ENCODE measurements around the gene CNTLN.
"Not testable (repeated sequence)": the region's sequence is repeated elsewhere in the genome, so short reads cannot be mapped to it uniquely, and the experiment has no call there.

Gene CNTLN

GRCh38 chr9:17401858-17402257, 267.0 kb downstream of the CNTLN start:
- no peak for DNase-seq (ENCODE audit: low read depth in 2 of 2)

GRCh38 chr9:17402309-17402708, 267.5 kb downstream of the CNTLN start:
- no peak for DNase-seq (ENCODE audit: low read depth in 2 of 2)

GRCh38 chr9:17403539-17403938, 268.7 kb downstream of the CNTLN start:
- DNase-seq (ENCODE audit: low read depth in 2 of 2) = no peak

DNA sequence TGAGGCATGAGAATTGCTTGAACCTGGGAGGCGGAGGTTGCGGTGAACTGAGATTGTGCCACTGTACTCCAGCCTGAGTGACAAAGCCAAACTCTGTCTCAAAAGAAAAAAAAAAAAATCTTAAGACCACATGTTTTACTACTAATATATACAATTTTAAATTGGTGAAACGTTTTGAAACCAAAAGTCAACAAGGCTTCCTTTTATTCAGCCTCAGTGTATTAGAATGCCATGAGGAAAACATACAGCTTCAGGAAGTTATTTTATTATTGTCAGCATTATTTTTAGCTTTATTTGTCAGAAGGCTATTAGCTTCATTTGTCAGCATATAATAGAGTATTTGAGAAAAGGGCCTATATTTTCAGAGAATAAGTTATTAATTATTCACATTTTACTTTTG, 280.1 kb downstream of the CNTLN start:
- DNase-seq (ENCODE audit: low read depth in 2 of 2) = no peak

DNA sequence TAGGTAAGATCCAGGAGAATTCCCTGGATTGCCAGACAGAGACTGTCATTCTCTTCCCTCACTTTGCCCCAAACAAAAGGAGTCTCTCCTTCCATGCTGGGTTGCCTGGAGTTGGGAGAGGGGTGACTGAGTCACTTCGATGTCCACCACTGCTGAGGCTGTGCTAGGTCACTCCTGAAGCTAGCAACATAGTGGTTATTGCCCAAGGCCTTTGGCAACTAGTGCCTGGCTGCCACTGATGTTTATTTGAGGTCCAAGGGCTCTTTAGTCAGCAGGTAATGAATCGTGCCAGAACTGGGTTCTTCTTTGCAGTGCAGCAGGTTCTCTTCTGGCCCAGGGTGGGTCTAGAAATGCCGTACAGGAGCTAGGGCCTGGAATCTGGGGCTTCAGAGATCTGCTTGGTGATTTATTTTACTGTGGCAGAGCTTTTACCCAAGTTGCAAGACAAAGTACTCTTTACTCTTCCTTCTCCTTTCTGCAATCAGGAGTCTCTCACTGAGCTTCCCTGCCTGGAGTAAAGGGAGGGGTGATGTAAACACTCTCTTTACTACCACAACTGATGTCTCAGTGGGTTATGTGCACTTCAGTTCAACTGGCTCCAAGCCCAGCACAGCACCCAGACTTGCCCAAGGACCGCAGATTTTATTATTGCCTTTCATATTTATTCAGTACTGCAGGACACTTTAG, 288.3 kb downstream of the CNTLN start:
- no peak for DNase-seq (ENCODE audit: low read depth in 2 of 2)

GRCh38 chr9:17423681-17424011, 288.8 kb downstream of the CNTLN start:
- no peak for DNase-seq (ENCODE audit: low read depth in 2 of 2)

DNA sequence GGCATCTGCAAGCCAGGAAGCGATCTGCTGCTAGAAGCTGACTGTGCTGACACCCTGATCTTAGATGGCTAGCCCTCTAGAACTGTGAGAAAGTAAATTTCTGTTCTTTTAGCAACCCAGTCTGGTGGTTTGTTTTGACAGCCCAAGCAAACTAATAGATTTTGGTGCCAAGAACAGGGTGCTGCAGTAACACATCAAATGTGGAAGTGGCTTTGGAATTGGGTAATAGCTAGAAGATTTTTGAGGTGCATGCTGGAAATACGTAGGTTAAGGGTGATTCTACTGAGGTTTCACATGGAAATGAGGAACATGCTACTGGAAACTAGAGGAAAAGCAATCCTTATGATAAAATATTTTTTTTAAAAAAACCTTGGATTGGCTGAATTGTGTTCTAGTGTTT, 290.5 kb downstream of the CNTLN start:
- DNase-seq (ENCODE audit: low read depth in 2 of 2) = no peak

GRCh38 chr9:17433526-17433925, 298.7 kb downstream of the CNTLN start:
- DNase-seq (ENCODE audit: low read depth in 2 of 2) = no peak

DNA sequence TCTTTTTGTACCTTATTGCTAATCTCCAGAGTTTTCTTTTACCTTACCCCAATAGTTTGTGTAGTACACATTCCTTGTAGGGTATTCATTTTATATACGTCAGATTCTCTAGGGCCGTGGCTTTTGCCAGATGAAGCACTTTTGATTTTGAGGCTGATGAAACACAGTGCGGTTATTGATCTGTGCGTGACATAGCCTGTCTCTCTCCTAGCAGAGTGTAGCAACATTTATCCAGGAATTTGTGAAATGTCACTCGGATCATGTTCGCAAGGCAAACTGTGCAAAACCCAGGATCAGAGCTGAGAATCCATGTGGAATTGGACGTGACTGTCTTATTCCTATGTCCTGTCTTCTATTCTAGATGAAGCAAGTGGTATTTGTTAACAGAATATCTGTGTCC, 302.0 kb downstream of the CNTLN start:
- DNase-seq (ENCODE audit: low read depth in 2 of 2) = no peak

- DNase-seq (ENCODE audit: low read depth in 2 of 2) = no peak
These were observed 303.0 kb downstream of the CNTLN start for GRCh38 chr9:17437813-17438212.

- not testable (repeated sequence) for DNase-seq (ENCODE audit: low read depth in 2 of 2)
These were observed 310.3 kb downstream of the CNTLN start for GRCh38 chr9:17445126-17445525.

DNA sequence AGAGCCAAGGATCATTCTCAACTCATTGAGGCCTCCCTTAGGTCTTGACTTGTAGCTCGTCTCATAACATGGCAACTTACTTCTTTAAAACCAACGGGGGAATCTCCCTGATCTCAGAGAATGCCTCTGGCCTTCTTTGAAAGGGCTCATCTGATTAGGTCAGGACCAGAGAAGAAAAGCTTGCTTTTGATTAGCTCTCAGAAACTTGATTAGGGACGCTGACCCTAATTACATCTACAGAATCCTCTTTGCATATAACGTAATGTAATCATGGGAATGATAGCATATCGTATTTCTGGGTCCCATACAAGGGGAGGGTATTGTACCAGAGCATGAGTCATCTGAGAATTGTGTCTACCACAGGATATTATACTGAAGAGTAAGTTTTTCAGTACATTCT, 318.9 kb downstream of the CNTLN start:
- no peak for DNase-seq (ENCODE audit: low read depth in 2 of 2)

- DNase-seq (ENCODE audit: low read depth in 2 of 2) = no peak
These were observed 328.1 kb downstream of the CNTLN start for GRCh38 chr9:17462869-17463464.

- DNase-seq (ENCODE audit: low read depth in 2 of 2) = no peak
These were observed 335.4 kb downstream of the CNTLN start for GRCh38 chr9:17470036-17470813.

- DNase-seq (ENCODE audit: low read depth in 2 of 2) = no peak
These were observed 337.3 kb downstream of the CNTLN start for GRCh38 chr9:17472126-17472525.

GRCh38 chr9:17476401-17476800, 341.6 kb downstream of the CNTLN start:
- DNase-seq (ENCODE audit: low read depth in 2 of 2) = no peak

GRCh38 chr9:17477816-17478215, 343.0 kb downstream of the CNTLN start:
- DNase-seq (ENCODE audit: low read depth in 2 of 2) = no peak

DNA sequence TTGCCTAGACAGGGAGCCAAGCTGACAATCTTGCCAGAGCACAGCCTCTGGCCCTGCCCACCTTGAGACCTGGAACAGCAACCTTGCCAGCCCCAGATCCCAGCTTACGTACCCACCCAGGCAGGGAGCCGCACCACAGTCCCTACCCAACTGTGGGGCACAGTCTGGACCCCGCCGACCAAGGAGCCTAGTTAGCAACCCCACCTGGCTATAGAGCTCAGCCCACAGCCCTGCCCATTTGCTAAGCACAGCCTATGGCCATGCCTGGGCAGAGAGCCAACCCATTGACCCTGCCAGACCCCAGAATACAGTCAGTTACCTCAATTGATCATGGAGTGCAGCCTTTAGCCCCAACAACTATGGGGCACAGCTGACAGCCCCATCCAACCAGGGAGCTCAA, 346.1 kb downstream of the CNTLN start:
- DNase-seq (ENCODE audit: low read depth in 2 of 2) = no peak

DNA sequence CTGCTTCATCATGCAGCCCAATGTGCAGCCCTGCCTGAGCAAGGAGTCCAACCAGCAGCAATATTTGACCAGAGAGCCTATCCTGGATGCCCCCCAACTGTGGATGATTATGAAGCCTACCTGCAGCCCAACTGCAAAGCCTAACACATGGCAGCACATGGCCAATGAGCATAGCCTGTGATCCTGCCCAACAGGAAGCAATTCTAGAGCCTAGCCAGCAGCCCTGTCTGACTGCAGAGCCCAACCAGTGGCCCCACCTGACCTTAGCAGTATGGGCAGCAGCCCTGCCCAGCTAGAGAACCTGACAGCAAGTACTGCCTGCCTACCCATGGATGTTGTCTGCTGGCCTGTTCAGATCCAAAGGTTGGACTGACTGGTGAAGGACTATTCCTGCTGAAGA, 346.7 kb downstream of the CNTLN start:
- no peak for DNase-seq (ENCODE audit: low read depth in 2 of 2)

DNA sequence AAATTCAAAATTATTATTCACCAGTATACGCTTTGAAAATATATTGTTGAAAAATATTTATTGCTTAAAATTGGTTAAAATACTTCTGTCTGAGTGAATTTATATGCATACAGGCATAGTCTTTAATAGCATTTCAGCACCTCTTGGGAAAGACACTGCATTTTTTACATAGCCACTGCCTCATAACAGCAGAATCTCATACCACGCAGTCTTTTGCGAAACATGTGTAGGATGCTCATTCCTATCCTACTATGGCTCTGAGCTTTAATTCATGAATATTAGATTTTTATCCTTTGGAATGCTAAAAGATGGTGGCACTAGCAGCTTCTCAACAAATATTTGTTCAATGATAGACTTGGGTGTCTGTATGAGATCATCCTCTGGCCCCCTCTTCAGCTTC, 350.1 kb downstream of the CNTLN start:
- no peak for DNase-seq (ENCODE audit: low read depth in 2 of 2)

DNA sequence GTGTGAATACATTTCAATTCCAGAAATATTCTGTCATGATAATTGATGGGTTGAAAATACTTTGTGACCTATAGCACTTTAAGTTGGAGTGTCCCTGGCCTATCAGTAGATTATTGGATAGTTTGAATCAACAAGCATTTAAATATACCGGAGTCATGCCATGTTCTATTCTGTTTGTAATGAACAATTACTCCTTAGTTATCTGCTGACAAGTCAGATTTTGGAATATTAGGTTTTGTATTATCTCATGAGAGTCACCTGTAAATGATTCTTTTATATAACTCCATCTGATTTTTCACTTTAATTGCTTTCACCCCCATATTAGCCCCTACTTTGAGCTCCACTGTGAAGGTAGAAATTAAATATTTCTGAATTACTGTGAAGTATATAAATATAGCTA, 351.6 kb downstream of the CNTLN start:
- no peak for DNase-seq (ENCODE audit: low read depth in 2 of 2)

GRCh38 chr9:17487467-17487866, 352.6 kb downstream of the CNTLN start:
- DNase-seq (ENCODE audit: low read depth in 2 of 2) = no peak

- DNase-seq (ENCODE audit: low read depth in 2 of 2) = no peak
These were observed 353.8 kb downstream of the CNTLN start for GRCh38 chr9:17488662-17489061.
